Hematopoietic multipotent progenitor cell treated with erythropoietin and hydrocortisone succinate and interleukin-3 and kit ligand, for 6 days (in vitro differentiated cells): ENCODE data around the gene CGN.

Experiments
- DNase-seq: peaks from one replicate; pipeline ENCODE4 v3.0.0-alpha.2; 2015

Gene CGN

GRCh38 chr1:151510957-151511635, at the start of gene CGN:
Gene CGN, plus strand, starts transcription at chr1:151511387. Its CDS starts 7,133 bp downstream, at chr1:151518520.
- DNase-seq: peak; percentile 86

- no peak for DNase-seq
Measured at GRCh38 chr1:151461694-151462093, 49.5 kb upstream of the CGN start.

GRCh38 chr1:151465026-151465425, 46.2 kb upstream of the CGN start:
- DNase-seq: no peak

GRCh38 chr1:151472856-151473731, 38.1 kb upstream of the CGN start:
- peak; percentile 67 for DNase-seq

GRCh38 chr1:151474745-151475144, 36.4 kb upstream of the CGN start:
- DNase-seq: no peak

DNA sequence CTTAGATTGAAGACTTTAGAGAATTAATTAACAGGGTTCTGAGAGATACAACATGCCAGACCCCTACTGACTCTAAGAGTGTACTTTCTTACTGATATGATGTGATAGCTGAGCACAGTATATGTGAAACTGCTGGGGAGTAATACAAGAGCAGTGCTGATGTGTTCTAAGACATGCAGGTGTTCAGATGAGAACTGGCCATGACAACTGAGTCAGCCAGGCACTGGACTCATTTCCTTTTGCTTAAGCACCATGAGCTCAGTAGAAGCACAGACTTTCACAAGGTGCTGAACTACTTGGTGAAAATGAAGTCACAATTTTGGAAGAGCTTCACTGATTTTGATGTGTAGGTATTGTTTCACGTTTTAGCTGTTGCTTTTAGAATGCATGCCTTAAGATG, 36.0 kb upstream of the CGN start:
- DNase-seq: no peak

DNA sequence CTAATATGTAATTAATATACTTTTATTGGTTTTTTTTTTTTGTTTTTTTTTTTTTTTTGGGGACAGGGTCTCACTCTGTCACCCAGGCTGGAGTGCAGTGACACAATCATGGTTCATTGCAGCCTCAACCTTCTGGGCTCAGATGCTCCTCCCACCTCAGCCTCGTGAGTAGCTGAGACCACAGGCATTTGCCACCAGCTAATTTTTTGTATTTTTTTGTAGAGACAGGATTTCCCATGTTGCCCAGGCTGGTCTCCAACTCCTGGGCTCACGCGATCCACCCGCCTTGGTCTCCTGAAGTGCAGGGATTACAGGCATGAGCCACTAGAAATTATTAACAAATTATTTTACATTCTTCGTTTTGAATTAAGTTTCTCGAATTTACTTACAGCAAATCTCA, 35.1 kb upstream of the CGN start:
- DNase-seq: no peak

GRCh38 chr1:151477066-151477465, 34.1 kb upstream of the CGN start:
- no peak for DNase-seq

GRCh38 chr1:151478140-151478812, 32.9 kb upstream of the CGN start:
- DNase-seq: no peak

GRCh38 chr1:151478923-151479322, 32.3 kb upstream of the CGN start:
- DNase-seq: no peak

- no peak for DNase-seq
Measured at GRCh38 chr1:151479462-151479861, 31.7 kb upstream of the CGN start.

DNA sequence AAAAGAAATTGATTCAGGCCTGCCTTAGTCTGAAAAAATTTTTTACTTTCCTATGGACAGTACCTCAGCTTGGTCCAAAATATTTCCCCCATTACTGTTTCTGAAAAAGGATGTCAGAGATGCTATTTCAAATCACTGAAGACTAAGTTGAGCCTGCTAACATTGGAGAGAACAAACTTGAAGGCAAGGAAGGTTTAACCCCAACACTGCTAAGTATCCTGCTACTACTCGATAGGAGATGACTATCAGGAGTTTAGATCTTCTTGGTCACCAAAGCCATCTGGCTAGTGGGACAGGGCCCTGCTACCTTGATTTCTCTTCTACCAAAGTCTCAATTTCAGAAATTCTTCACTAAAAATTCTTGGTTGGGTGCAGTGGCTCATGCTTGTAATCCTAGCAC, 29.2 kb upstream of the CGN start:
- DNase-seq: no peak

DNA sequence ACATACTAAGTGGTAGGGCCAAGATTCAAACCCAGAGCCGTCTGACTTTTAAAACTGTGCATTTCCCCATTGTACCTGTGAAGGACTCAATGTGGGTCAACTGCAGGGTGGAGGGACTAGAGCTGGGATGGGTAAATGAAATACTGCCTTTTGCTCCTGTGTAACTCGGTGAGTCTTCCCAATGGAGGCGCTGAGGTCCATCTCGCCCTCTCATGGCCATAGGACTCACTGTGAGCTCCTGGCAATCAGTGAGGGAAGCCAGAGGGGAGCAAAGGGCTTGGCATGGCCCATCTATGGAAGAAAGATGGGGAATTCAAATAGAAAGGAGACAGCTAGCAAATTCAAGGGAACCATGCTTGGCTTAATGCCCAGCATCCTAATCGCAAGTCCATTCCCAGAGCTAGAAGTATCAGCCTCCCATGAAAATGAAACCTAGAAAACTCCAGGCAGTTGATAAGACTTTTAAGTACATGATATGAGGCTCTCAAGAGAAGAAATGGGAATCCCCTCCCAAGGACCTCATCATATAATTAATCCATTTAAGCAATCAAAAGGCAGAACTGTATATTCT, 25.4 kb upstream of the CGN start:
- no peak for DNase-seq

DNA sequence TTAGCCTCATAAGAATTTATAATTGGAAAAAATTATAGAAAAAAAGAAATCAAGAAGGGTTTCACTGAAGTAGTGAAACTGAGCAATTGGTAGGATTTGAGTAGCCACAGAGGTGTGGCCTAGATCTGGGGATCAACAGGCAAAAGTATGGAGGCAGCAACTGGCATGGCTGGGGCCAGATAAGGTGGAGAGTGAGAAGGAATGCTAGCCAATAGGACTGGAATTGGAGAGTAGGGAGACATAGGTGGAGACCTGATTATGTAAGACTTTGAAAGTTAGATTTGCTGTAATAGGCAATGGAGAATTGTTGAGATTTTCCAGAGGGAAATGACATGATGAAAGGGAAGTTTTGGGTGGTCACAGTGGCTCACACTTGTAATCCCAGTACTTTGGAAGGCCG, 24.6 kb upstream of the CGN start:
- no peak for DNase-seq

- no peak for DNase-seq
Measured at GRCh38 chr1:151491641-151492040, 19.5 kb upstream of the CGN start.

DNA sequence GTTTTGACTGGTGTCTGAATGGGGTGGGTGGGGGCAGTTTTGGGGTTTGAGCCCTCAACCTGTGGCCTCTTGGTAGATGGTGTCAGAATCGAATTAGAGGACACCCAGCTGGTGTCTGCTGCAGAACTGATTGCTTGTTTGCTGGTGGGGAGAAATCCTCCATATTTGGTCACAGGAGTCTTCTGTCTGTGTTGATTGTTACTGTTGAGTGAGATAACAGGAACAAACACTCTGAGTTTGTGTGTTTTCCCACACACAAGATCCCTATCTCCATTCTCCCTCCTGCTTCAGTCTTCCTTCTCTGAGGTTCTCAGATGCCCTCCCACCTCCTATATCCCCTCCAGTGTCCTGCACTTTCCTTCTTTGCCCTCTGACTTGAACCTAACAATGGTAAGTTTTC, 19.1 kb upstream of the CGN start:
- no peak for DNase-seq

GRCh38 chr1:151493042-151493441, 18.1 kb upstream of the CGN start:
- DNase-seq: no peak

DNA sequence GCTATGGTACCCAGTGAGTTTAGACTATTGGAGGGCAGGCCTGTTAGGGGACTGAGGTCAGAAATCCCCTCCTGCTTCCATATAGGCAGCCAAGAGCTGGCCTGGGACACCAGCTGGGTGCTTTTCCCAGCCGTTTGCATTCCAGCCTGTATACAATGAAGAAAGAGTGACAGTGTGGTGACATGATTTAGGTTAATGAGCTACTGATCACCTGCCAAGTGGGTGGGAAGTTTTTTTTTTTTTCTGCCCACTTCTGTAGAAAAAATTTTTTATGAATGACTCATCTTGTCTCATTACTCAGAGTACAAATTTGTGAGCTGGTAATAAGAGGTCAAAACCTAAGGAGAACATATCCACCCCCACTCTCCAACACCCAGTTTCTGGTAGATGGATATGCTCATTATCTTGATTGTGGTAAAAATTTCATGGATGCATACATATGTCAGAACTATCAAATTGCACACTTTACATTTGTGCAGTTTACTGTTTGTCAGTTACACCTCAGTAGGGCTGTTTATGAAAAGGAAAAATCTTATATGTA, 16.4 kb upstream of the CGN start:
- peak; percentile 46 for DNase-seq

GRCh38 chr1:151495316-151495715, 15.9 kb upstream of the CGN start:
- no peak for DNase-seq

- no peak for DNase-seq
Measured at GRCh38 chr1:151499365-151499764, 11.8 kb upstream of the CGN start.

GRCh38 chr1:151499930-151500329, 11.3 kb upstream of the CGN start:
- no peak for DNase-seq

- peak; percentile 42 for DNase-seq
Measured at GRCh38 chr1:151501474-151501873, 9.7 kb upstream of the CGN start.

DNA sequence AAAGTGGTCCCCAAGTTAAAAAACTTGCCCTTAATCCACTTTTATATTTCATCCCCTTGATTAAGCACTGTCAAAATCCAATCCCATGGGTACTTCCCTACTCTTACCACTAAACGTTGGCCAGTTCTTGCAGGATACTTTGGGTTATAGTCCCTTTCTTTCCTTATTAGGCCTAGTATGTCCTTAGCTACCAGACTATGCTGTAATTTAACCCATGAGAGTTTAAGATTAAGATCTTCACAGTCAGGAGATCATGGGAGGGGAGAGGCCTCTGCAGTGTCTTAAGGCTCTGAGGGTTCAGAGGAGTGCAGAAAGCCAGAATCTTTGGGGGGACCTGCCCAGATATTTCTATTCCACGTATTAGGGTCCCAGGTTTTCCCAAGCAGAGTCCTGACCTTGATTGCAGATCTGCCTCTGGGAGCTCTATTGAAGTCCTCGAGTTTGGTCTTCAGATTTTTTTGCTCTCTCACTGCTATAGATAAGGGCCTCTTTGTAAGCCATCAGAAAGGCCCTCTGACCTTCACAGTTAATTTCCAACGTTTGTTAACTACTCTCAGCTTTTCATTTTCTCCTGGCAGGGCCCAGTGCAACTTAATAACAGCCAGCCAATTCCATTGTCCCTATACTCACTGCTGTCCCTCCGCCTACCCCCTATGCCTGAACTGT, 9.0 kb upstream of the CGN start:
- no peak for DNase-seq
